Fibroblast of the conjunctiva (primary cell): ENCODE results near the gene SPTY2D1.
"Not testable (repeated sequence)": the region's sequence is repeated elsewhere in the genome, so short reads cannot be mapped to it uniquely, and the experiment has no call there.

Source experiments
- DNase-seq: peaks from one replicate; pipeline ENCODE4 v3.0.0-alpha.2; 2010; ENCODE audit warnings: low read depth

SPTY2D1 gene

GRCh38 chr11:18618342-18619025 is 15.7 kb downstream of the SPTY2D1 start:
- DNase-seq = no peak

- DNase-seq = no peak
Observed at GRCh38 chr11:18617688-18618341, 16.3 kb downstream of the SPTY2D1 start.

DNA sequence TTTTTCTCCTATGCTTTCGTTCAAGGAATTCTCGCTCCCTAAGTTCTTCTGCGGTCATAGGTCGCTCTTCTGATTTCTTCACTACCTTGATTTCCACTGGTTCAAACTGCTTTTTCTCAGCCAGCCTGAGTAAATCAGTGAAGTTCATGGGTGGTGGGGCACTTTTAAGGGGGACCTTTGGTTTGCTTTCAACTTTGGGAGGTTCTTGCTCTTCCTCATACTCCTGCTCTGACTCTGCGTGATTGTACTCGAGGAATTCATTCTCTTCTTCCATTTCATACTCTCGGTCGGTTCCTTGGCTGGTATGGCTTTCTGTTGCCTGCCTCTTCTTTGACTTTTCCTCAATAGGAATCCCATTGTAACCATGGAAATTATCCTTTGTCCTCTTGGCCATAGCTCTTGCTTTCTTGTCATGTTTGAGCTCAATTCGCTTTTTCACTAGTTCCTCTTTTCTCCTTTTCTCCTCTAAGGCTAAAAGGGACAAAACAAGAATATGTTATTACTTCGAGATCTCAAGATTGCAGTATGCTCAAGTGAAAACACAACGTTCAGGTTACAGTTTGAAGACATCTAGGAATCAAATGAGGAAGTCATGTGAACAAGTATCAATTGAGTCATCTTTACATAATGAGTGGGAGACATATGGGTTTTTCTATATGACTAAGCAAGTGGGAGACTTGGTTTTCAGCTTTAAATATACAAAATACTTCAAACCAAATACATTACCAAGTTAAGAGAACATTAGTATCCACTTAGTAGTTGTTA is 18.3 kb downstream of the SPTY2D1 start:
- no peak for DNase-seq

DNA sequence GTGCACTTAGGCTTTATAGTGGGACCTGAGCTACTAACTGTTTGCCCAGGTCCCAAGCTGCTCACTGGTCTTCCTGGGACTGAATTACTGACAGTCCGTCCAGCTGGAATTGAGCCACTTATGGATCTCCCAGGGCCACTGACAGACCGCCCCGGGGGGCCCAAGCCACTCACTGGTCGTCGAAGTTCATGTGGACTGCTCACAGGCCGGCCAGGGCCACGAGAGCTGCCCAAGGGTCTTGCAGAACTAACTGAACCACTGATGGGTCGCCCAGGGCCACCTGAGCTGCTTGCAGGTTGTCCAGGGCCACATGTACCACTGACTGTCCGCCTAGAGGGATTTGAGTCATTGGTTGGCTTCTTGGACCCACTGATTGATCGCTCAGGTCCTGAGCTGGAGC is 19.5 kb downstream of the SPTY2D1 start:
- no peak for DNase-seq

- no peak for DNase-seq
Observed at GRCh38 chr11:18612394-18612793, 21.7 kb downstream of the SPTY2D1 start.

DNA sequence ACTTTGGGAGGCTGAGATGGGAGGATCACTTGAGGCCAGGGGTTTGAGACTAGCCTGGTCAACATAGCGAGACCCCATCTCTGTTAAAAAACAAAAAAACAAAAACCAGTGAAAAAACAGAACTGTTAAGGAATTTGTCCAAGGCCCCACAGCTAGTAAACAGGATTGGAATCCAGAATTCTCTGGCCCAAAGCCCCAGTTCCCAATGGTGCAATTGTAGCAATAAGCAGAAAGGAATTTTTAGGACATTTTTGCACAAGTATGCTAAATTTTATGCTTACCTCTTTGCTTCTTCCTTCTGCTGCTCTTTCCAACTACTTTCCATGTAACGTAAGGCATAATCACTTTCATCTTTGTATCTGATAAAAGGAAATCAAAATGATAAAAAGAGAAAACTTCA is 22.9 kb downstream of the SPTY2D1 start:
- DNase-seq = no peak

GRCh38 chr11:18608376-18608775 is 25.8 kb downstream of the SPTY2D1 start:
- no peak for DNase-seq

DNA sequence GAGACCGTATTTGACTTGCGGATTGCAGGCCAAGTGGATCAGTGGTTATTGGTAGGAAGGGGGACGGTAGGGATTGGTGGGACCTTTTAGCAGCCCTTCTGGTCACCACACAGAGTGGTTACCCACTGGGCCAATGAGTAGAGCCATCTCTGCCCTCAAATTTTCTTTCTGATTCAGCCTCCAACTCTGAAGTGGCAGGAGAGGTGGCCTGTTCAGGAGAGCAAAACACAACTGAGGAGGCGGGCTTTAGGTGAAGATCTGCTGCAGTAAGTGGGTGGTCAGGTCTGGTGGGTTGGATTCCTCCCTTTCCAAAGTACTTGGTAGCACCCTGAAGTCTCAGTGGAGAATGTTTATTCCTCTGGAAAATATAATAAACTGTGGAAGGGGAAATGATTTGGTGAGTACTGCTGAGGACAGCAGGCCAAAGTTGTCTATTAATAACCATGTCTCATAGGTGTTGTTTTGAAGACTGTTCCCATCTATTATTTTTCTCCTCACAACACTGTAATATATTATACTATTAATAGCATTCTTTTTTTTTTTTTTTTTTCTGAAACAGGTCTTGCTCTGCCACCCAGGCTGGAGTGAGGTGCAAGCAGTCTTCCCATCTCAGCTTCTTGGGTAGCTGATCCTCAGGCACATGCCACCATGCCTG is 33.1 kb downstream of the SPTY2D1 start:
- no peak for DNase-seq

DNA sequence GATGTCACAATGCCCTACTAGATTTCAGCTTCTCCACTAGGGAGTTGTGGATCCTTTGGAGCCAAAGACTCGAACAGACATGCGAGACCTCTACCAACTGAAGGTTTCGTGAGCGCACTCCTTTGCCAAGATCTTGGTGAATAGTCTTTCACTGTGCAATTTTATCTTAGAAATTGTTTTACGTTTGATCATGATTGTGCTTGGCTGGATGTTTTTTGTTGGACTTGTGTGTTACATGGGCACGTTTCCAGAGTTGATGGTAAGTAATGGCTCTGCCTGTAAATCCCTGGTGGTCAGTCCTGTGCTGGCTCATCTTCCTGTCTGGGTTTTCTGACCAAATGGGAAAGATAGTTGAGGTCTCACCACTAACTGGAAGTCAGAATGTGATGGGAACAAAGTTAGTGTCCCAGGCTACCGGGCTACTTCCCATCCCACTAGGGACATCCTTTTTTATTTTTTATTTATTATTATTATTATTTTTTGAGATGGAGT is 34.4 kb downstream of the SPTY2D1 start, which contains the start of gene MISFA:
Gene MISFA (plus strand): TSS at position 51 of the 492 bp plus-strand sequence. CDS start 140 bp downstream, at position 191.
- DNase-seq = no peak

- no peak for DNase-seq
Observed at GRCh38 chr11:18594999-18595749, 39.0 kb downstream of the SPTY2D1 start.

DNA sequence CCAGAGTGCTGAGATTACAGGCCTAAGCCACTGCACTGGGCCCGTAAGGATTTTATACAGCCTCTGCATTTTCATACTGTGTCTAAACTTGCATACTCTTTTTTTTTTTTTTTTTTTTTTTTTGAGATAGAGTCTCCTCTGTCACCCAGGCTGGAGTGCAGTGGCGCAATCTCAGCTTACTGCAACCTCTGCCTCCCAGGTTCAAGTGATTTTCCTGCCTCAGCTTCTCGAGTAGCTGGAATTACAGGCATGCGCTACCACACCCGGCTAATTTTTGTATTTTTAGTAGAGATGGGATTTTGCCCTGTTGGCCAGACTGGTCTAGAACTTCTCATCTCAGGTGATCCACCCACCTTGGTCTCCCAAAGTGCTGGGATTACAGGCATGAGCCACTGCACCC is 40.1 kb downstream of the SPTY2D1 start:
- DNase-seq = not testable (repeated sequence)

GRCh38 chr11:18590571-18590970 is 43.6 kb downstream of the SPTY2D1 start:
- DNase-seq = no peak

- DNase-seq = peak; percentile 73
Observed at GRCh38 chr11:18588297-18589252, 45.6 kb downstream of the SPTY2D1 start, which contains the start of gene UEVLD. UEVLD (minus strand) TSS chr11:18588734; CDS start chr11:18588654, 80 bp downstream.

DNA sequence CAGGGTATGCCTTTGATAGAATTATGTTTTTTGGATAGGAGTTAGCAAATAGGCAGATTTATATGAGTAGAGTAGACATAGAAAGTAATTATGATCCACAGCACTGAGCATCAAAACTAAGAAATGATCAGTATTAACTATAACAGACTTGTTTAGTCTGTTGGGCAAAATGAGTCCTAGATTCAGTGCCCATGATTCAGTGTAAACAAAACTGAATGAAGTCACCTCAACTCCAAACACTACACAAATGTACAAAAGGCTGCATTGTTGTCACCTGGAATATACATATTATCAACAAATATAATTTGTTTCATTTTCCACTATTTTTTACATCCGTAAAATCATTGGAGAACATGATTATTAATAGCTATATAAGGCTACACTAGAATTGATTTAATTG is 52.3 kb downstream of the SPTY2D1 start:
- no peak for DNase-seq

DNA sequence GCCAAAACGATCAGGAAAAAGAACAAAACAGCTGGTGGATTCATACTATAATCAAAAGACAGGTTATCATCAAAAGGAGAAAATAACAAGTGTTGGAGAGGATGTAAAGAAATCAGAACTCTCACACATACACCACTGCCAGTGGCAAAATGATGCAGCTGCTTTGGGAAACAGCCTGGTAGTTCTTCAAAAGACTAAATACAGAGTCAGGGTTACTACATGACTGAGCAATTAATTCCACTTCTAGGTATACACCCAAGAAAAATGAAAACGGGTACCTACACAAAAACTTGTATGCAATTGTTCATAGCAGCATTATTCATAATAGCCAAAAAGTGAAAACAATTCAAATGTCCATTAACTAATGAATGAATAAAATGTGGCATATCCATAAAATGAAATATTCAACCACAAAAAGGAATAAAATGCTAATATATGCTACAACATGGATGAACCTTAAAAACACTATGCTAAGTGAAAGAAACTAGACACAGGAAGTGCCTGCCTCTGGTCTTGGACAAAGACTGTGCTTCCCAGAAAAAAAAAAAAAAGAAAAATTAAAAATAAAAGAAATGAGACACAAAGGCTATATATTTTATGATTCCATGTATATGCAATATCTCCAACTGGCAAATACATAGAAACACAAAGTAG is 53.9 kb downstream of the SPTY2D1 start:
- no peak for DNase-seq

DNA sequence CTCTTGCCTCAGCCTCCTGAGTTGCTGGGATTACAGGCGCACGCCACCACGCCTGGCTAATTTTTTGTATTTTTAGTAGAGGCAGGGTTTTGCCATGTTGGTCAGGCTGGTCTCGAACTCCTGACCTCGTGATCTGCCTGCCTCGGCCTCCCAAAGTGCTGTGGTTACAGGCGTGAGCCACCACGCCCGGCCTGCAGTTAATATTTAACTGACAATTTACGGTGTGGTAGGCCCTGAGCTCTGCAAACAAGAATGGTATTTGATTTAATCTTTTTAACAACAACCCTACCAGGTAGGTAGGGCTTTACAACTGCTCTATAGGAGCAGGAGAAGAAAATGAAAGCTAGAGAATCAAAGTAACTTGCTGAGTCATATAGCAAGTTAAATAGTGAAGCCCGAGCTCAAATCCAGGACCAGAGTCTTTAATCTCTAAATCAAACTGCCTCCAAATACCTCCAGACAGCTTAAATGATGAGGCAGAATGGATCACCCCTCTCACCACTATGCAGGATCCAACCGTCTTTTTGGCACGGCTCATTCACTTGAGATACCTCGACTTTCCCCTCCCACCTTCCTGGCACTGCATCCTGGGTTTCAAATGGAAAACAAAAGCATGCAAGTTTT is 55.1 kb downstream of the SPTY2D1 start:
- no peak for DNase-seq

GRCh38 chr11:18575361-18575760 is 58.8 kb downstream of the SPTY2D1 start:
- DNase-seq = no peak

- DNase-seq = peak; percentile 34
Observed at GRCh38 chr11:18567081-18567480, 67.1 kb downstream of the SPTY2D1 start.

DNA sequence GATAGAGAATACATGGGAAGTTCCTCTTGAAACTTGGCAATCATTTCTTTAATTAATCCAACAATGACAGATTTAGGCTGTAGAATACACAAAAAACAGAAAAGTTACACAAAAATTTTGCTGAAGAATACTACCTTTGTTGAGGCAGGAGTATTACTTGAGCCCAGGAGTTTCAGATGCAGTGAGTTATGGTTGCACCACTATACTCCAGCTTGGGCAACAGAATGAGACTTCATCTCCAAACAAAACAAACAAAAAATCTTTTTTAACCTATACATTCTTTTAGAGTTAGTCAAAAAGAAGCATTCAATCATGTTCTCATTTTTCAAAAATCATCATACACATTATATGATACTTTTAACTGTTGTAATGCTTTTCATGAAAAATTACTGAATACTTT is 67.7 kb downstream of the SPTY2D1 start:
- DNase-seq = no peak
